ENCODE data around the gene COLEC11. TPM values are rescaled to one million over a fixed set of nuclear protein-coding genes. Genes with fewer than 3 reads are reported as not detected.

COLEC11 gene
- total RNA-seq, 1 donor from 2014 or later: not detected

- no peak overlapping the region for H3K27ac Mint-ChIP-seq (ENCODE audit: unreplicated experiment)
- no peaks in the 10 kb centered on the region for H3K4me1 Mint-ChIP-seq (ENCODE audit: unreplicated experiment)
- no peaks in the 10 kb centered on the region for H3K9me3 Mint-ChIP-seq (ENCODE audit: unreplicated experiment)
- H3K27me3 Mint-ChIP-seq (ENCODE audit: unreplicated experiment): peaks cover 3% of the 10 kb centered on the region
- no peak for TF ChIP-seq CTCF (IDR thresholded peaks at IDR 0.05)
- no peaks in the 10 kb centered on the region for H3K36me3 Mint-ChIP-seq (ENCODE audit: unreplicated experiment)
- no peak overlapping the region for H3K4me3 Mint-ChIP-seq (ENCODE audit: unreplicated experiment)
- peak; percentile 79 for DNase-seq (ENCODE audit: extremely low spot score, unreplicated experiment)
Observed at GRCh38 chr2:3598197-3598910, 3.4 kb downstream of the COLEC11 start.

DNA sequence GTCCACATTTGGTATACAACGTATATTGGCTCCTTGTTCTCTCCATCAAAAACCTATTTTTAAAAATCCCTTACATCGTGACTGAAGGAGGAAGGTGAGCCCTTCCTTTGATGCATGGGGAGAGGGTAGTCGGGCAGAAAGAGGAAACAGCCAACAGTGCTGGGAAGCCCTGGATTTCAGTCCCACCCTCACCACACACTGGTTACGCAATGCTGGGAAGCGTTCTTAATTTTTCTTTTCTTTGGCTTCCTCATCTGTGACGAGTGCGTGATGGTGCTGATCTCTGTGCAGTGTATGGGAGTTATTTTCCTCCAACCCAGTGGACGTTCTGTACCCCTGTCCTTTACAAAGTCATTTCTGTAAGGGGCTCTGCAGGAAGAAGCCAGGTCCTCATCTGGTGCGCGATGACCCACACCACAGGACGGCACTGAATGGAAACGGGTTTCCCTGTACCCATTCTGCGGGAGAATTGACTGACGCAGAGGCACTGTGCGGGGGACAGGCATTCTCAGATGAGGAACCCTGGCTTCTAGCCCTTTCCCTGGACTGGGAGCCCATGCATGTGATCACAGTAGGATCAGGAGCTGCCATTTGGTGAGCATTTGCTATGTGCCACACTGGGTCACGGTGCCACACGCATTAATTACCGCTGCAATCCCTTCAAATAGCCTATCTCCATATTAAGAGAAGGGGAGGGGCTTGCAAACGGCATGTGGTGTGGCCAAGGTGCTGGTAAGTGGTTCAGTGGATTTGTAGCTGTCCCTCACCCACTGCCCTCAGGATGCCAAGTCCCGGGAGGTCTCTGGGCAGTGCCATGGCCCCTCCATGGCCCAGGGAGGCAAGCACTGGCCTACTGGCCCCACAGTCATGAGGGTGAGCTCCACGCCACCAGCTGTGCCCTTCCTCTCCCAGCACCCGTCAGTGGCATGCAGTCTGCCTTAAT is 4.3 kb downstream of the COLEC11 start:
- Mint-ChIP-seq H3K4me3 (ENCODE audit: unreplicated experiment) (no peak overlapping the region), H3K27ac (ENCODE audit: unreplicated experiment) (no peak overlapping the region)
- DNase-seq (ENCODE audit: extremely low spot score, unreplicated experiment): peak; percentile 68

GRCh38 chr2:3600256-3600855 is 5.4 kb downstream of the COLEC11 start:
- Mint-ChIP-seq H3K4me3 (ENCODE audit: unreplicated experiment) (no peak overlapping the region), H3K27me3 (ENCODE audit: unreplicated experiment) (peaks cover 3% of the 10 kb centered on the region), H3K4me1 (ENCODE audit: unreplicated experiment) (no peaks in the 10 kb centered on the region), H3K27ac (ENCODE audit: unreplicated experiment) (no peak overlapping the region), H3K36me3 (ENCODE audit: unreplicated experiment) (no peaks in the 10 kb centered on the region), H3K9me3 (ENCODE audit: unreplicated experiment) (no peaks in the 10 kb centered on the region)
- DNase-seq (ENCODE audit: extremely low spot score, unreplicated experiment): peak; percentile 81
- TF ChIP-seq CTCF (IDR thresholded peaks at IDR 0.05): no peak

More for the DNA sequence above, 4.3 kb downstream of the COLEC11 start:
- no peaks in the 10 kb centered on the region for H3K36me3 Mint-ChIP-seq (ENCODE audit: unreplicated experiment)
- H3K4me1 Mint-ChIP-seq (ENCODE audit: unreplicated experiment): no peaks in the 10 kb centered on the region
- peaks cover 3% of the 10 kb centered on the region for H3K27me3 Mint-ChIP-seq (ENCODE audit: unreplicated experiment)
- no peak for TF ChIP-seq CTCF (IDR thresholded peaks at IDR 0.05)
- no peaks in the 10 kb centered on the region for H3K9me3 Mint-ChIP-seq (ENCODE audit: unreplicated experiment)

GRCh38 chr2:3601561-3602271 is 6.8 kb downstream of the COLEC11 start:
- H3K27ac Mint-ChIP-seq (ENCODE audit: unreplicated experiment): no peak overlapping the region
- H3K4me3 Mint-ChIP-seq (ENCODE audit: unreplicated experiment): no peak overlapping the region
- H3K36me3 Mint-ChIP-seq (ENCODE audit: unreplicated experiment): no peaks in the 10 kb centered on the region
- no peaks in the 10 kb centered on the region for H3K4me1 Mint-ChIP-seq (ENCODE audit: unreplicated experiment)
- H3K9me3 Mint-ChIP-seq (ENCODE audit: unreplicated experiment): no peaks in the 10 kb centered on the region
- peaks cover 3% of the 10 kb centered on the region for H3K27me3 Mint-ChIP-seq (ENCODE audit: unreplicated experiment)
- no peak for TF ChIP-seq CTCF (IDR thresholded peaks at IDR 0.05)
- peak; percentile 59 for DNase-seq (ENCODE audit: extremely low spot score, unreplicated experiment)

Data from osteocyte (in vitro differentiated cells).